HepG2 (cell line): ENCODE results near the gene TCAIM. TPM values are rescaled to one million over a fixed set of nuclear protein-coding genes. Genes with fewer than 3 reads are reported as not detected.
A peak's percentile ranks its signal among the peaks of the same experiment; 100 is the strongest.

Experiments used
- AGO1 ChIP-seq: fragments of 200-400 bp; formaldehyde crosslinking; IDR thresholded peaks from 2 replicates; pipeline ENCODE4 v1.6.1; 2017; ENCODE audit warnings: mild to moderate bottlenecking, low read depth, low read length, moderate library complexity; ENCODE audit not compliant: poor library complexity, severe bottlenecking
- CENPT ChIP-seq: sonication (generic); formaldehyde crosslinking; IDR thresholded peaks from 2 replicates; pipeline ENCODE4 v1.8.0; 2022; ENCODE audit warnings: low read depth, mild to moderate bottlenecking, moderate library complexity, missing genetic modification reagents
- CREM ChIP-seq, 2 experiments: sonication (generic) in 1 of 2; formaldehyde crosslinking in 1 of 2; IDR thresholded peaks; 2 replicates each; pipeline versions ENCODE4 v1.4.0 to v1.6.1; 2016 to 2020; ENCODE audit warnings: antibody characterized with exemption in 1 of 2, mild to moderate bottlenecking in 1 of 2, missing genetic modification reagents in 1 of 2
- FOXO1 ChIP-seq: sonication (generic); formaldehyde crosslinking; IDR thresholded peaks from 2 replicates; pipeline ENCODE4 v1.4.0; 2020; ENCODE audit warnings: missing genetic modification reagents
- HNRNPK ChIP-seq: fragments of 200-400 bp; formaldehyde crosslinking; IDR thresholded peaks from 2 replicates; pipeline ENCODE4 v1.6.1; 2018; ENCODE audit warnings: low read length, low read depth, moderate library complexity, mild to moderate bottlenecking; ENCODE audit not compliant: poor library complexity, severe bottlenecking
- MBD4 ChIP-seq: IDR thresholded peaks from 2 replicates; pipeline ENCODE4 v1.6.1; 2012; ENCODE audit warnings: low read length, inconsistent platforms, borderline replicate concordance
- MEF2D ChIP-seq: sonication (generic); formaldehyde crosslinking; IDR thresholded peaks from 2 replicates; pipeline ENCODE4 v1.5.1; 2020; ENCODE audit warnings: mild to moderate bottlenecking, missing genetic modification reagents
- MTA3 ChIP-seq: sonication (generic); formaldehyde crosslinking; IDR thresholded peaks from 2 replicates; pipeline ENCODE4 v1.4.0; 2020; ENCODE audit warnings: missing genetic modification reagents
- MTF2 ChIP-seq: sonication (generic); formaldehyde crosslinking; IDR thresholded peaks from 2 replicates; pipeline ENCODE4 v1.5.0; 2020; ENCODE audit warnings: missing genetic modification reagents, borderline replicate concordance
- NONO ChIP-seq, 2 experiments: fragments of 450-650 bp in 1 of 2; sonication (generic) in 1 of 2; formaldehyde crosslinking in 1 of 2; IDR thresholded peaks in 1 of 2; conservative IDR thresholded peaks in 1 of 2; 2 replicates each; pipeline versions ENCODE4 v1.6.1 to v1.8.0; 2017 to 2022; ENCODE audit warnings: mild to moderate bottlenecking in 1 of 2, missing genetic modification reagents in 1 of 2, moderate library complexity in 1 of 2
- PHF5A ChIP-seq: IDR thresholded peaks from one replicate; pipeline ENCODE4 v1.6.1; 2018; ENCODE audit warnings: low read depth, missing genetic modification reagents; ENCODE audit not compliant: unreplicated experiment
- RBFOX2 ChIP-seq: fragments of 200-400 bp; formaldehyde crosslinking; IDR thresholded peaks from 2 replicates; pipeline ENCODE4 v1.6.1; 2017; ENCODE audit warnings: low read depth, mild to moderate bottlenecking, low read length
- RXRB ChIP-seq: IDR thresholded peaks from 2 replicates; pipeline ENCODE4 v1.6.1; 2016; ENCODE audit warnings: borderline replicate concordance, missing genetic modification reagents, missing compliant biosample characterization
- SMYD3 ChIP-seq: sonication (generic); formaldehyde crosslinking; IDR thresholded peaks from 2 replicates; pipeline ENCODE4 v1.8.1; 2023; ENCODE audit warnings: mild to moderate bottlenecking, missing genetic modification reagents
- SNRNP70 ChIP-seq: fragments of 200-400 bp; formaldehyde crosslinking; IDR thresholded peaks from 2 replicates; pipeline ENCODE4 v1.6.1; 2017; ENCODE audit warnings: mild to moderate bottlenecking, low read depth, low read length, moderate library complexity
- ZMYM3 ChIP-seq: sonication (generic); formaldehyde crosslinking; IDR thresholded peaks from 2 replicates; pipeline ENCODE4 v1.5.1; 2020; ENCODE audit warnings: mild to moderate bottlenecking, missing genetic modification reagents
- ZNF292 ChIP-seq: sonication (generic); formaldehyde crosslinking; IDR thresholded peaks from 2 replicates; pipeline ENCODE4 v1.8.1; 2022; ENCODE audit warnings: mild to moderate bottlenecking, low read depth, missing genetic modification reagents, borderline replicate concordance
- ZNF331 ChIP-seq: sonication (generic); formaldehyde crosslinking; IDR thresholded peaks from 2 replicates; pipeline ENCODE4 v1.4.0; 2020; ENCODE audit warnings: missing genetic modification reagents
- ZNF335 ChIP-seq: sonication (generic); formaldehyde crosslinking; IDR thresholded peaks from 2 replicates; pipeline ENCODE4 v1.4.0; 2020; ENCODE audit warnings: missing genetic modification reagents
- ZNF558 ChIP-seq: sonication (generic); formaldehyde crosslinking; IDR thresholded peaks from 2 replicates; pipeline ENCODE4 v1.9.0; 2022; ENCODE audit warnings: mild to moderate bottlenecking, missing genetic modification reagents, borderline replicate concordance
- ZNF766 ChIP-seq: sonication (generic); formaldehyde crosslinking; IDR thresholded peaks from 2 replicates; pipeline ENCODE4 v1.5.0; 2020; ENCODE audit warnings: missing genetic modification reagents, borderline replicate concordance
- polyA plus RNA-seq, 8 experiments: library from polyadenylated mRNA; depleted of rRNA in 3 of 8; stranded (reverse) in 7 of 8; unstranded in 1 of 8; fragments of >200 nt; fragmentation: Illumina TruSeq in 4 of 8; extraction: Trizol in 4 of 8; gene quantifications; 2 replicates each; pipeline versions ENCODE4 v1.2.1 to v1.2.3, GENCODE V29; 2011 to 2016; ENCODE audit warnings: low read depth in 4 of 8, missing spikeins in 1 of 8, mixed read lengths in 1 of 8; ENCODE audit not compliant: insufficient read depth in 1 of 8
- total RNA-seq, 5 experiments: library from RNA; depleted of rRNA; stranded (reverse); fragments of >200 nt; fragmentation: Illumina TruSeq; extraction: Trizol; gene quantifications; 2 replicates each; pipeline ENCODE4 v1.2.3, GENCODE V29; 2016; ENCODE audit warnings: low read depth in 1 of 5
- TF ChIP-seq, protein P1 (sequence below): sonication (generic); formaldehyde crosslinking; IDR thresholded peaks from 2 replicates; pipeline ENCODE4 v1.8.1; 2022; ENCODE audit warnings: mild to moderate bottlenecking, missing genetic modification reagents
- TF ChIP-seq, protein P2 (sequence below): sonication (generic); formaldehyde crosslinking; IDR thresholded peaks from 2 replicates; pipeline ENCODE4 v1.5.0; 2020; ENCODE audit warnings: missing genetic modification reagents
- TF ChIP-seq, protein P3 (sequence below): sonication (generic); formaldehyde crosslinking; IDR thresholded peaks from 2 replicates; pipeline ENCODE4 v1.5.1; 2020; ENCODE audit warnings: mild to moderate bottlenecking, missing genetic modification reagents

TCAIM gene
- total and polyA plus RNA-seq, 2 of the 13 experiments (the other 11 are each of a cell fraction or from before 2014, with no cell fraction given), result 16.9 to 22.6 TPM

- no peak for TF ChIP-seq NONO (IDR thresholded peaks at IDR 0.05)
- peak; percentile 70 for TF ChIP-seq NONO (CRISPR knock-in tag; conservative IDR thresholded peaks at IDR 0.05)
- TF ChIP-seq SMYD3 (CRISPR knock-in tag), result peak; percentile 52; the same call in 1 of the 2 replicates
- TF ChIP-seq, protein P1, sequence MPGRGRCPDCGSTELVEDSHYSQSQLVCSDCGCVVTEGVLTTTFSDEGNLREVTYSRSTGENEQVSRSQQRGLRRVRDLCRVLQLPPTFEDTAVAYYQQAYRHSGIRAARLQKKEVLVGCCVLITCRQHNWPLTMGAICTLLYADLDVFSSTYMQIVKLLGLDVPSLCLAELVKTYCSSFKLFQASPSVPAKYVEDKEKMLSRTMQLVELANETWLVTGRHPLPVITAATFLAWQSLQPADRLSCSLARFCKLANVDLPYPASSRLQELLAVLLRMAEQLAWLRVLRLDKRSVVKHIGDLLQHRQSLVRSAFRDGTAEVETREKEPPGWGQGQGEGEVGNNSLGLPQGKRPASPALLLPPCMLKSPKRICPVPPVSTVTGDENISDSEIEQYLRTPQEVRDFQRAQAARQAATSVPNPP (CRISPR knock-in tag), result no peak
- TF ChIP-seq CREM (IDR thresholded peaks at IDR 0.05), result peak; percentile 82
- TF ChIP-seq CREM (CRISPR knock-in tag; IDR thresholded peaks at IDR 0.05), result no peak
- TF ChIP-seq ZNF335, result 0 out of 2 replicates have a peak, but pooled peaks have one; percentile 36
- TF ChIP-seq MTF2 (CRISPR knock-in tag), result no peak
- 0 out of 2 replicates have a peak, but pooled peaks have one; percentile 29 for TF ChIP-seq MBD4
- TF ChIP-seq HNRNPK, result no peak
- no peak for TF ChIP-seq MTA3 (CRISPR knock-in tag)
- TF ChIP-seq, protein P2, sequence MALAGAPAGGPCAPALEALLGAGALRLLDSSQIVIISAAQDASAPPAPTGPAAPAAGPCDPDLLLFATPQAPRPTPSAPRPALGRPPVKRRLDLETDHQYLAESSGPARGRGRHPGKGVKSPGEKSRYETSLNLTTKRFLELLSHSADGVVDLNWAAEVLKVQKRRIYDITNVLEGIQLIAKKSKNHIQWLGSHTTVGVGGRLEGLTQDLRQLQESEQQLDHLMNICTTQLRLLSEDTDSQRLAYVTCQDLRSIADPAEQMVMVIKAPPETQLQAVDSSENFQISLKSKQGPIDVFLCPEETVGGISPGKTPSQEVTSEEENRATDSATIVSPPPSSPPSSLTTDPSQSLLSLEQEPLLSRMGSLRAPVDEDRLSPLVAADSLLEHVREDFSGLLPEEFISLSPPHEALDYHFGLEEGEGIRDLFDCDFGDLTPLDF (CRISPR knock-in tag), result no peak
- peak; percentile 95 for TF ChIP-seq RXRB (CRISPR knock-in tag)
- TF ChIP-seq RBFOX2, result no peak
- TF ChIP-seq ZMYM3 (CRISPR knock-in tag), result peak; percentile 90
- no peak for TF ChIP-seq ZNF558 (CRISPR knock-in tag)
- no peak for TF ChIP-seq CENPT (CRISPR knock-in tag)
- peak; percentile 94 for TF ChIP-seq MEF2D (CRISPR knock-in tag)
- peak; percentile 77 for TF ChIP-seq ZNF331
- TF ChIP-seq ZNF766 (CRISPR knock-in tag), result peak; percentile 60; the same call in 1 of the 2 replicates
- peak; percentile 85 for TF ChIP-seq FOXO1 (CRISPR knock-in tag)
- no peak for TF ChIP-seq AGO1
- no peak for TF ChIP-seq PHF5A (CRISPR knock-in tag)
- TF ChIP-seq, protein P3, sequence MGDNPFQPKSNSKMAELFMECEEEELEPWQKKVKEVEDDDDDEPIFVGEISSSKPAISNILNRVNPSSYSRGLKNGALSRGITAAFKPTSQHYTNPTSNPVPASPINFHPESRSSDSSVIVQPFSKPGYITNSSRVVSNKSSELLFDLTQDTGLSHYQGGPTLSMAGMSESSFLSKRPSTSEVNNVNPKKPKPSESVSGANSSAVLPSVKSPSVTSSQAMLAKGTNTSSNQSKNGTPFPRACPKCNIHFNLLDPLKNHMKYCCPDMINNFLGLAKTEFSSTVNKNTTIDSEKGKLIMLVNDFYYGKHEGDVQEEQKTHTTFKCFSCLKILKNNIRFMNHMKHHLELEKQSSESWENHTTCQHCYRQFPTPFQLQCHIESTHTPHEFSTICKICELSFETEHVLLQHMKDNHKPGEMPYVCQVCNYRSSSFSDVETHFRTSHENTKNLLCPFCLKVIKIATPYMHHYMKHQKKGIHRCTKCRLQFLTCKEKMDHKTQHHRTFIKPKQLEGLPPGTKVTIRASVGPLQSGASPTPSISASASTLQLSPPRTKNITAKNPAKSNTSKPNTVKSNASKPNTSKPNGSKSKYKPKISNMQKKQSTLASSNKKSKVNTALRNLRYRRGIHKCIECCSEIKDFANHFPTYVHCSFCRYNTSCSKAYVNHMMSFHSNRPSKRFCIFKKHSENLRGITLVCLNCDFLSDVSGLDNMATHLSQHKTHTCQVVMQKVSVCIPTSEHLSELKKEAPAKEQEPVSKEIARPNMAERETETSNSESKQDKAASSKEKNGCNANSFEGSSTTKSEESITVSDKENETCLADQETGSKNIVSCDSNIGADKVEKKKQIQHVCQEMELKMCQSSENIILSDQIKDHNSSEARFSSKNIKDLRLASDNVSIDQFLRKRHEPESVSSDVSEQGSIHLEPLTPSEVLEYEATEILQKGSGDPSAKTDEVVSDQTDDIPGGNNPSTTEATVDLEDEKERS (CRISPR knock-in tag), result peak; percentile 79
- TF ChIP-seq ZNF292 (CRISPR knock-in tag), result peak; percentile 67; the same call in 1 of the 2 replicates
- no peak for TF ChIP-seq SNRNP70
These were observed 20.7 kb downstream of the TCAIM start (continued) for GRCh38 chr3:44359146-44359751.
